Duodenal mucosa (tissue), 2 donors: Measurements from ENCODE around the gene KIAA0408.
"Not testable (repeated sequence)": the region's sequence is repeated elsewhere in the genome, so short reads cannot be mapped to it uniquely, and the experiment has no call there.

Source experiments
- H3K27ac ChIP-seq: one replicate; pipeline ENCODE4 v1.7.0; 2013; ENCODE audit warnings: low read depth, low read length
- H3K27me3 ChIP-seq, 2 donors: one replicate each; pipeline ENCODE4 v1.7.0; 2013; ENCODE audit warnings: low read length in 2 of 2, control low read depth in 1 of 2; ENCODE audit not compliant: insufficient read depth in 2 of 2, control insufficient read depth in 1 of 2
- H3K36me3 ChIP-seq, 2 donors: one replicate each; pipeline ENCODE4 v1.7.0; 2013; ENCODE audit warnings: low read length in 2 of 2, control low read depth in 1 of 2; ENCODE audit not compliant: insufficient read depth in 2 of 2, control insufficient read depth in 1 of 2
- H3K4me1 ChIP-seq, 2 donors: one replicate each; pipeline ENCODE4 v1.7.0; 2013; ENCODE audit warnings: low read length in 2 of 2, control low read depth in 1 of 2; ENCODE audit not compliant: insufficient read depth in 2 of 2, control insufficient read depth in 1 of 2
- H3K4me3 ChIP-seq, 2 donors: one replicate each; pipeline ENCODE4 v1.7.0; 2013; ENCODE audit warnings: low read length in 2 of 2, low read depth in 1 of 2
- H3K9ac ChIP-seq, 2 donors: one replicate each; pipeline ENCODE4 v1.7.0; 2013; ENCODE audit warnings: low read length in 2 of 2, low read depth in 1 of 2
- H3K9me3 ChIP-seq, 2 donors: one replicate each; pipeline ENCODE4 v1.7.0; 2013; ENCODE audit warnings: low read length in 2 of 2, control low read depth in 1 of 2; ENCODE audit not compliant: control insufficient read depth in 1 of 2

The KIAA0408 gene

DNA sequence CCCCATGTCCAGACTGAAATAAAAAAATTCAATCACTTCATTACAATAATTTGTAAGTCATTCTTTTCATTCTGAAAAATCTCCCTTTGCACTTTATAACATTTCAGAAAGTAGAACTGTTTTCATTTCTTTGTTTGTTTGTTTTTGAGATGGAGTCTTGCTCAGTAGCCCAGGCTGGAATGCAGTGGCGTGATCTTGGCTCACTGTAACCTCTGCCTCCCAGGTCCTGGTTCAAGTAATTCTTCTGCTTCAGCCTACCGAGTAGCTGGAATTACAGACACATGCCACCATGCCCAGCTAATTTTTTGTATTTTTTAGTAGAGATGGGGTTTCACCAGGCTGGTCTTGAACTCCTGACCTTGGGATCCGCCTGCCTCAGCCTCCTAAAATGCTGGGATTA is 38.0 kb downstream of the KIAA0408 start:
- not testable (repeated sequence) for H3K9me3 ChIP-seq, H3K36me3 ChIP-seq, H3K4me1 ChIP-seq, H3K9ac ChIP-seq, H3K4me3 ChIP-seq, H3K27ac ChIP-seq, H3K27me3 ChIP-seq

DNA sequence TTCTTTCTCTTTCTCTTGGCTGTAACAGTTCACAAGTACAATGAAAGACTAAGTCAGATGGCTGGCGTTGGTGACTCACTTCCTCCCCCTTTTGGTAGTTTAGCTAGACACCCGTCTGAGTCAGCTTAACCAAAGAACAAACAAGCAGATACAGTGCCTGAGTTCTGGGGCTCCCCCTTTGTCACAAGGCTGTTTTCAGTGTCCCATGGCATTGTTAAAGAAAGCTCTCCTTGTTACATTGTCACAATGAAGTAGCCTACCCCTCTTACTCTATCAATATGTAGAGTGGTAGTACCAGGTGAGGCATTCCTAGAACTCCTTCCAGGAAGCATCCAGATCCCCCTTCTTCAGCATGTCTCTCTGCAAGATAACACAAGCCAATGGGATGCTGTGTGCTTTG is 38.6 kb downstream of the KIAA0408 start:
- no peak overlapping the region for H3K27ac ChIP-seq
- no peaks in the 10 kb centered on the region for H3K27me3 ChIP-seq
- H3K9me3 ChIP-seq = no peaks in the 10 kb centered on the region
- no peaks in the 10 kb centered on the region for H3K36me3 ChIP-seq
- H3K9ac ChIP-seq = no peak overlapping the region
- H3K4me1 ChIP-seq = no peaks in the 10 kb centered on the region
- H3K4me3 ChIP-seq = no peak overlapping the region

GRCh38 chr6:127415096-127415495 is 44.1 kb downstream of the KIAA0408 start:
- Histone ChIP-seq H3K36me3 (no peaks in the 10 kb centered on the region), H3K27ac (no peak overlapping the region), H3K9ac (no peak overlapping the region), H3K4me3 (no peak overlapping the region), H3K9me3 (no peaks in the 10 kb centered on the region), H3K4me1 (no peaks in the 10 kb centered on the region), H3K27me3 (no peaks in the 10 kb centered on the region)

DNA sequence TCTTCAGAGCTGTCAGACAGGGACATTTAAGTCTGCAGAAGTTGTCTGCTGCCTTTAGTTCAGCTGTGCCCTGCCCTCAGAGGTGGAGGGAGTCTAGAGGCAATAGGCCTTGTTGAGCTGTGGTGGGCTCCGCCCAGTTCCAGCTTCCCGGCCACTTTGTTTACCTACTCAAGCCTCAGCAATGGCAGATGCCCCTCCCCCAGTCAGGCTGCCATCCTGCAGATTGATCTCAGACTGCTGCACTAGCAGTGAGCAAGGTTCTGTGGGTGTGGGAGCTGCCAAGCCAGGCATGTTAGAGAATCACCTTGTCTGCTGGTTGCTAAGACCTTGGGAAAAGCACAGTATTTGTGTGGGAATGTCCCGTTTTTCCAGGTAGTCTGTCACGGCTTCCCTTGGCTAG is 46.1 kb downstream of the KIAA0408 start:
- H3K9ac ChIP-seq, H3K36me3 ChIP-seq, H3K27me3 ChIP-seq, H3K27ac ChIP-seq, H3K4me3 ChIP-seq, H3K4me1 ChIP-seq, H3K9me3 ChIP-seq: not testable (repeated sequence)

DNA sequence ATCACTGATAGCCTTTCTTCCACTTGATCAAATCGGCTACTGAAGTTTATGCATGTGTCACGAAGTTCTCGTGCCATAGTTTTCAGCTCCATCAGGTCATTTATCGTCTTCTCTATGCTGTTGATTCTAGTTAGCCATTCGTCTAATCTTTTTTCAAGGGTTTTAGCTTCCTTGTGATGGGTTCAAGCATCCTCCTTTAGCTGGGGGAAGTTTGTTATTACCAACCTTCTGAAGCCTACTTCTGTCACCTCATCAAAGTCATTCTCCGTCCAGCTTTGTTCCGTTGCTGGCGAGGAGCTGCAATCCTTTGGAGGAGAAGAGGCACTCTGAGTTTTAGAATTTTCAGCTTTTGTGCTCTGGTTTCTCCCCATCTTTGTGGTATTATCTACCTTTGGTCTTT is 47.2 kb downstream of the KIAA0408 start:
- not testable (repeated sequence) for H3K4me3 ChIP-seq, H3K36me3 ChIP-seq, H3K9me3 ChIP-seq

More for the DNA sequence above, 47.2 kb downstream of the KIAA0408 start:
- H3K4me1 ChIP-seq, H3K27ac ChIP-seq, H3K27me3 ChIP-seq, H3K9ac ChIP-seq: not testable (repeated sequence)
